Fibroblast of the conjunctiva (primary cell): ENCODE data around the gene GIMAP5.

ENCODE experiments used
- DNase-seq: peaks from one replicate; pipeline ENCODE4 v3.0.0-alpha.2; 2010; ENCODE audit warnings: low read depth

GIMAP5 gene

DNA sequence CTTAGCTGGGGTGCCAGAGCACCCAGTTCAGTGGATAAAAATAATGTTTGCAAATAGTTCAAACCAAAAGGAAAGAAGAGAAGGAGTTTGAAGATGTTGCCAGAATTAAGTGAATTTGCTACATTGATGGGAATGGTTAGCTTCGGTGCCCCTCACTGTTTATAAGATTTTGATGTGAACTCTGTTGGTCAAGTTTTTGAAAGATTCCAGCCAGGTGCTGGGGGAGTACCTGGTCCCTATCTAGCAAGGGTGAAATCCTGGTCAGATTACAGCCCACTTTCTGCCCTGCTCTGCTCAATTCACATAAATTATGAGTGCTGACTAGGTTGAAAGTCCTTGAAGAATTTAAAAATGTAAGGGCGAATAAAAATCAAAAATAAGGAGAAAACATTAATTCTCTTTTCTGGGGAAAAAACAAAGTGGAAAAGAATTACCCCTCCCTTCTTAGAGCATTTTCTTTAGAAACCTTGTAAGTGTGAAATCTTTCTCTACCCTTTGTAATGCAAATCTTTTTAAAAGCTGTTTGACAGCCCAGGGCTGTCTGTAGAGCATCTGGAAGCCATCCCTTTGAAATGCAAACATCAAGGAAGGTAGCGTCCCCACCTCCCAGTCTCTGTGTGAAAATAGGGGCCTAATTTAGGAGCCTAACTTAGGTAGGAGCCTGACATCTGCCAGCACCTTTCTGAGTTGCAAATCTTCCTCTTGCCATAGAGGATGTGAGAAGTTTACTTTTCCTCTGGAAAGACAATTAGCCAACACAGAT is 1.4 kb upstream of the GIMAP5 start:
- no peak for DNase-seq

GRCh38 chr7:150736864-150737263 is 354 bp upstream of the GIMAP5 start:
- no peak for DNase-seq

GRCh38 chr7:150738092-150738491 is 874 bp downstream of the GIMAP5 start:
- no peak for DNase-seq

DNA sequence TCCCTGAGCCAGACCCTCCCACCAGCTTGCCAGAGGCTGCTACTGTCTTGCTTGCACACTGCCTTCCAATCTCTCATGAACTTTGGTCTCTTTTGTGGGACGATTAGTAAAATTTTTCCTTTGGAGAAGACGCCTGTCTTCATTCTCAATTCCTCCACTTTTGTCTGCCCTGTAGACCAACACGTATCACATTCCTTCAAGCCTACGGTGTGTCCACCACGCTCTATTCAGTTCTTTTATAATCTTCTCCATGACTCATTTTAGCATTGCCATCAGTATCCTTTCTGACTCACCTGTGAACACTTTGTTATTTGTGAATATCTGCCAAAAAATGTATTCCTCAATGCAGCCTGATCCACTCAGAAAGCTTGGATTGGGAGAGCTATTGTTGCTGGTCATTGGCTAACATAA is 1.4 kb downstream of the GIMAP5 start:
- DNase-seq, result no peak

DNA sequence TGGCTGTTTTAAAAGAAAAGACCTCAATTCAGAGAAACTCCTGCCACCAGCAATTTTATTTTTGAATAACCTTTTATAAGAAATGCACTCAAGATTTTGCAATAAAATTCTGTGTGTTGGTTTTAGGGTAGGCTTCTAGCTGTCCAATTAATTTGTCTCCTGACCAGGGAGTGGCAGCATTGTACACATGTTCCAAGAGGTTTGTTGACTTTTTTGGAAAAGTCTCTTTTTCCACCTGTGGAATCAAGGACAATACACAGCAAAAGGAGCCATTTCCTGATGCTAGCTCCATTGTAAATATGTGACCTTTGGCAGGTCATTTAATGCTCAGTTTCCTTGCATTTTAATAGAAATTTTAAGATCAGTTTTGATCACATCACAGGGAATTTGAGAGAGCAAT is 1.8 kb downstream of the GIMAP5 start:
- no peak for DNase-seq

DNA sequence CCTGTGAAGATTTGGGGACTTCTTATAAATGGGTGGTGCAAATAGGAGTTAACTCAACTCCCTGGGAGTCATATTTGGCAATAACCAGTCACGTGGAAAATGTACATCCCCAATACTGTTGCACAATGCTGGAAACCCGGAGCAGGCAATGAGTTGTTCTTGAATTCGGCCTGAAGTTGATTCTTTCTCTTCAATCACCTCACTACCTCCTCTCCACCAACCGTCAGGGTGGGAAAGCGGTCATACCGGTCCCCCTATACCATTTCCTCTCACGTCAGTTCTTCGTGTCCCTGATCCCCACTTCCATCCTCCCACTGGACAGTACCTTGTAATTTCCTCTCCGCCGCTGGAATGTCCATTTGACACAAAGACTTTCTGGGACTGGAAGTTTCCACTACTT is 2.8 kb downstream of the GIMAP5 start:
- DNase-seq, result no peak

DNA sequence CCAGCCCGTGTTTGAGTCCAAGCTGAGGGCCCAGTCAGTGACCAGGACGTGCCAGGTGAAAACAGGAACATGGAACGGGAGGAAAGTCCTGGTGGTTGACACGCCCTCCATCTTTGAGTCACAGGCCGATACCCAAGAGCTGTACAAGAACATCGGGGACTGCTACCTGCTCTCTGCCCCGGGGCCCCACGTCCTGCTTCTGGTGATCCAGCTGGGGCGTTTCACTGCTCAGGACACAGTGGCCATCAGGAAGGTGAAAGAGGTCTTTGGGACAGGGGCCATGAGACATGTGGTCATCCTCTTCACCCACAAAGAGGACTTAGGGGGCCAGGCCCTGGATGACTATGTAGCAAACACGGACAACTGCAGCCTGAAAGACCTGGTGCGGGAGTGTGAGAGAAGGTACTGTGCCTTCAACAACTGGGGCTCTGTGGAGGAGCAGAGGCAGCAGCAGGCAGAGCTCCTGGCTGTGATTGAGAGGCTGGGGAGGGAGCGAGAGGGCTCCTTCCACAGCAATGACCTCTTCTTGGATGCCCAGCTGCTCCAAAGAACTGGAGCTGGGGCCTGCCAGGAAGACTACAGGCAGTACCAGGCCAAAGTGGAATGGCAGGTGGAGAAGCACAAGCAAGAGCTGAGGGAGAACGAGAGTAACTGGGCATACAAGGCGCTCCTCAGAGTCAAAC is 5.2 kb downstream of the GIMAP5 start:
- DNase-seq, result no peak

- no peak for DNase-seq
Observed at GRCh38 chr7:150744041-150744656, 6.9 kb downstream of the GIMAP5 start.

- no peak for DNase-seq
Observed at GRCh38 chr7:150745086-150745485, 7.9 kb downstream of the GIMAP5 start.

GRCh38 chr7:150745876-150746275 is 8.7 kb downstream of the GIMAP5 start:
- DNase-seq, result no peak

DNA sequence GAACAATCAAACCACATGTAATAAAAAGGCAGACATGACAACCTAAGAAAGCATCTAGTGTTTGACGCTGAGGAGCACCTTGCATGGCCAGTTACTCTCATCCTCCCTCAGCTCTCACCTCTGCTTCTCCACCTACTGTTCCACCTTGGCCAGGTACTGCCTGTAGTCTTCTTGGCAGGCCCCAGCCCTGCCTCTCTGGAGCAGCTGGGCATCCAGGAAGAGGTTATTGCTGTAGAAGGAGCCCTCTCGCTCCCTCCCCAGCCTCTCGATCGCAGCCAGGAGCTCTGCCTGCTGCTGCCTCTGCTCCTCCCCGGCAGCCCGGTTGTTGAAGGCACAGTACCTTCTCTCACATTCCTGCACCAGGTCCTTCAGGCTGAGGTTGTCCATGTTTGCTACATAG is 9.7 kb downstream of the GIMAP5 start:
- DNase-seq, result no peak

- no peak for DNase-seq
Observed at GRCh38 chr7:150748376-150748775, 11.2 kb downstream of the GIMAP5 start.

DNA sequence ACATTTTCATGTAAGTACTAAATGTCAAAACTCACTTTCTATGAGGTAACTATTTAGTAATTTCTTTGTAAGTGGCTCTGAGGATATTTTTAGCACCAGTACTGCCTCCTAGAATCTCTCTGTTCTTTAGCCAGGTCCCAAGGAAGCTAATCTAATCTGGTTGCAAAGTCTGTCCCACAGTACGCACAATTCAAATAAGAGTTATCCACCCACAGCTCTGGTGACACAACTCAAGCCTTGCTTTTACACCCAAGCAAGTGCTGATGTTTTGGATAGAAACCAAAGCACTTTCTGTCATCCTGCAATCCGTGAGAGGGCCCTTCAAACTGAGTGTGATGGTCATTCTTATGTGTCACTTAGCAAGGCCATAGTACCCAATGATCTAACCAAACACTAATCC is 14.5 kb downstream of the GIMAP5 start:
- DNase-seq, result no peak

GRCh38 chr7:150753239-150753638 is 16.0 kb downstream of the GIMAP5 start:
- no peak for DNase-seq

DNA sequence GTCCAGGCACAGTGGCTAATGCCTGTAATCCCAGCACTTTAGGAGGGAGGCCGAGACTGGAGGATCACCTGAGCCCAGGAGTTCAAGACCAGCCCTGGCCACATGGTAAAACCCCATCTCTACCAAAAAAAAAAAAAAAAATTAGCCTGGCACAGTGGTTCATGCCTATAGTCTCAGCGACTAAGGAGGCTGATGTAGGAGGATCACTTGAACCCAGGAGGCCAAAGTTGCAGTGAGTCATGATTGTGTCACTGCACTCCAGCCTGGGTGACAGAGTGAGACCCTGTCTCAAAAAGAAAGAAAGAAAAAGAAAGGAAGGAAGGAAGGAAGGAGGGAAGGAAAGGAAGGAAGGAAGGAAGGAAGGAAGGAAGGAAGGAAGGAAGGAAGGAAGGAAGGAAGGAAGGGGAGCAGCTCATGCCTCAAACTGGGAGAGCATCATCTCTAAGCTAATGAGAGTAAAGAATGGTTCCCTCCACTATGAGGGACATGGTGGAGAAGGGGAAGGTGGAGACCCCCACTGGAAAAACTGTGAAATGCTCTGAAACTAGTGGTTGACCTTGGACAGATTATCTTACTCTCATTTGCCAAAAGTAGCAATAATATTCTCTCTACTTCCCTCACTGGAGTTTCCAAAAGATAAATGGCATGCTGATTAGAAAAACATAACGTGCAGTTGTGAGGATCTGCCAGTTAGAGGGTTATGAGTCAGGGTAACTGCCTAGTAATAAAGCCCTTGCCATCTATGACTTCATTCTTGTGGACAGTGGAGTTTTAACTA is 16.8 kb downstream of the GIMAP5 start:
- DNase-seq, result no peak

DNA sequence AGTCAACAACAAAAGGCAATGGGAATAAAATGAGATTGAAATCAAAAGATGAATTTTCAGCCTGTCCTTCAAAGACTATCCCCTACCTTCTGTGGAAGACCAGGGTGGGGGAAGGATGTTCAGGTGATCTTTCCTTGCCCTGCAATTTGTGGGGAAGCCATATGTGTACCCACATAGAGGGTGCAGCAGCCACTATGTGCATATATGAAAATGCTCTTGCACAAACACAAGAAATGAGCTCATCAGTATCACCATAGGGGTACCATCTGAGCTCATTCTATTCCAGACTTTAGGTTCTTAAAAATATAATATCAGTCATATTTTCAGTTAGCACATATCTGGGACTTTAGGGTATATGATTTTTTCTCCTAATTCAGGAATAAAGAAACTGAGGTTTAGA is 17.7 kb downstream of the GIMAP5 start:
- no peak for DNase-seq

- DNase-seq, result no peak
Observed at GRCh38 chr7:150755473-150756099, 18.4 kb downstream of the GIMAP5 start.

- DNase-seq, result no peak
Observed at GRCh38 chr7:150756166-150756565, 18.9 kb downstream of the GIMAP5 start.

DNA sequence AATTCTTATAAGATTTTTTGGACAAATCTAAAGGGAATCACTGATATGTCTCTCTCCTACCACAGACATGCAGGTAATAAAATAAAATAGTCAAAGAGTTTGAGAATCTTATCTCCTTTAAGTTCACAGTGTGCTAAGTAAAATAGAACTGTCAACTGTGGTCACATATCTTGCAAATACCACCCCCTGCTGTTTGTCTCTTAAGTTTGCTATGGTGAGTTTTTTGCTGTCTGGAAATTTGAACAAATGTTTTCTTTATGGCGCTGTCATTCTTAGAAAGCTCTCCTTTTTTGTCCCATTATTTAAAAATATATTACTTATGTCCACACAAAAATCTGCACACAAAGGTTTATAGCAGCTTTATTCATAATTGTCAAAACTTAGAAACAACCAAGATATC is 19.6 kb downstream of the GIMAP5 start:
- no peak for DNase-seq

GRCh38 chr7:150759479-150759878 is 22.3 kb downstream of the GIMAP5 start:
- no peak for DNase-seq

DNA sequence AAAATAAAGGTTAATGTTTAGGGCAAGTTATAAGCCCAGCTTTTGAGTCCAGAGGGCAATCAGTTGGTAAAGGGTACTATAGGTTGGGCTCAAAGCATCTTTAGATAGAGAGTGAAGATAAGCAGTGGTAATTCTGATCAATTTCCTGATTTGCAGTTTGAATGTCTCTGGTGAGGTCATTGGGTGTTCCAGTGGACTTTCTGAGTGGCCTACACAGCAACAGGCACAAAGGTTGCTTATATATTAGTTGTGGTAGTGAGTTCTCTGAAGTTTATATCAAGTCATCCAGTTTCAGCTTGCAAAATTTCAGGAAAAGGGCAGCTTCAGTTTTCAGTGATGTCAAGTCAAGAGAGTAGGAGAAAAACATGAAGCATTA is 29.1 kb downstream of the GIMAP5 start:
- no peak for DNase-seq

- no peak for DNase-seq
Observed at GRCh38 chr7:150769768-150770167, 32.5 kb downstream of the GIMAP5 start.
